ENCODE measurements around the gene MERTK. TPM values are rescaled to one million over a fixed set of nuclear protein-coding genes. Genes with fewer than 3 reads are reported as not detected.

The MERTK gene
- total RNA-seq, 1 experiment from 2014 or later, result 14.5 TPM

DNA sequence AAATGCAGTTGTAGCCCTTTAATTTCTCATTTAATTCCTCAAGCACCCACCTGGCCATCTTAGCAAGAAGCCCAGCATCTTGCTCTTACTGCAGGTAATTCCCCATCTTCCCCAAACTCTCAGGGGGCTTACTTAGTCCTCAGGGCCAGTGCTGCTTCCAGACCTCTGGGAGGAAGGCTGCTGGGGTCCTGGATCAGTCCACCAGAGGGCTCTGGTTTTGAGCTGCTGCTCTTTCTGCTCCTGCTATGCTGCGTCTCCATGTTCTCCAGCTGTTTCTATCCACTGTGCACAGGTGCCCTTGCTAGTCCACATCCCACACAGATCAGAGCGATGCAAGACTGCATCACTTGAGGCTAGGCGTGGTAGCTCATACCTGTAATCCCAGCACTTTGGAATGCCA is 122.2 kb downstream of the MERTK start:
- ChIA-PET POLR2A (interaction anchor here (0.6 kb wide), 1 partner anchor 16 kb away, joined by 5 read pairs; no protein-coding TSS in a partner anchor), CTCF (interaction anchor here (0.5 to 0.7 kb wide), 3 partner anchors 34 to 121 kb away, joined by 3 to 4 read pairs (median 3); no protein-coding TSS in a partner anchor)
- ATAC-seq, result no peak
- no peak for DNase-seq (ENCODE audit: low read depth, low spot score)
- intact Hi-C loops (cut with micrococcal nuclease; ENCODE audit: unreplicated experiment), result no loop called here
- Histone ChIP-seq H3K4me3 (ENCODE audit: low read depth in 2 of 2, low read length in 2 of 2) (no peak overlapping the region), H3K27ac (ENCODE audit: low read length) (no peak overlapping the region), H3K27me3 (ENCODE audit: control insufficient read depth, insufficient read depth, low read length) (no peaks in the 10 kb centered on the region), H3K9me3 (ENCODE audit: control insufficient read depth, insufficient read depth, low read depth, low read length) (no peaks in the 10 kb centered on the region), H3K36me3 (ENCODE audit: control insufficient read depth, insufficient read depth, low read length) (no peaks in the 10 kb centered on the region; the same call in 1 of the 2 replicates), H3K4me1 (ENCODE audit: control insufficient read depth, insufficient read depth, low read length) (no peaks in the 10 kb centered on the region)
- TF ChIP-seq, protein P1, sequence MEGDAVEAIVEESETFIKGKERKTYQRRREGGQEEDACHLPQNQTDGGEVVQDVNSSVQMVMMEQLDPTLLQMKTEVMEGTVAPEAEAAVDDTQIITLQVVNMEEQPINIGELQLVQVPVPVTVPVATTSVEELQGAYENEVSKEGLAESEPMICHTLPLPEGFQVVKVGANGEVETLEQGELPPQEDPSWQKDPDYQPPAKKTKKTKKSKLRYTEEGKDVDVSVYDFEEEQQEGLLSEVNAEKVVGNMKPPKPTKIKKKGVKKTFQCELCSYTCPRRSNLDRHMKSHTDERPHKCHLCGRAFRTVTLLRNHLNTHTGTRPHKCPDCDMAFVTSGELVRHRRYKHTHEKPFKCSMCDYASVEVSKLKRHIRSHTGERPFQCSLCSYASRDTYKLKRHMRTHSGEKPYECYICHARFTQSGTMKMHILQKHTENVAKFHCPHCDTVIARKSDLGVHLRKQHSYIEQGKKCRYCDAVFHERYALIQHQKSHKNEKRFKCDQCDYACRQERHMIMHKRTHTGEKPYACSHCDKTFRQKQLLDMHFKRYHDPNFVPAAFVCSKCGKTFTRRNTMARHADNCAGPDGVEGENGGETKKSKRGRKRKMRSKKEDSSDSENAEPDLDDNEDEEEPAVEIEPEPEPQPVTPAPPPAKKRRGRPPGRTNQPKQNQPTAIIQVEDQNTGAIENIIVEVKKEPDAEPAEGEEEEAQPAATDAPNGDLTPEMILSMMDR (IDR thresholded peaks at IDR 0.05), result no peak
- TF ChIP-seq, protein P2, sequence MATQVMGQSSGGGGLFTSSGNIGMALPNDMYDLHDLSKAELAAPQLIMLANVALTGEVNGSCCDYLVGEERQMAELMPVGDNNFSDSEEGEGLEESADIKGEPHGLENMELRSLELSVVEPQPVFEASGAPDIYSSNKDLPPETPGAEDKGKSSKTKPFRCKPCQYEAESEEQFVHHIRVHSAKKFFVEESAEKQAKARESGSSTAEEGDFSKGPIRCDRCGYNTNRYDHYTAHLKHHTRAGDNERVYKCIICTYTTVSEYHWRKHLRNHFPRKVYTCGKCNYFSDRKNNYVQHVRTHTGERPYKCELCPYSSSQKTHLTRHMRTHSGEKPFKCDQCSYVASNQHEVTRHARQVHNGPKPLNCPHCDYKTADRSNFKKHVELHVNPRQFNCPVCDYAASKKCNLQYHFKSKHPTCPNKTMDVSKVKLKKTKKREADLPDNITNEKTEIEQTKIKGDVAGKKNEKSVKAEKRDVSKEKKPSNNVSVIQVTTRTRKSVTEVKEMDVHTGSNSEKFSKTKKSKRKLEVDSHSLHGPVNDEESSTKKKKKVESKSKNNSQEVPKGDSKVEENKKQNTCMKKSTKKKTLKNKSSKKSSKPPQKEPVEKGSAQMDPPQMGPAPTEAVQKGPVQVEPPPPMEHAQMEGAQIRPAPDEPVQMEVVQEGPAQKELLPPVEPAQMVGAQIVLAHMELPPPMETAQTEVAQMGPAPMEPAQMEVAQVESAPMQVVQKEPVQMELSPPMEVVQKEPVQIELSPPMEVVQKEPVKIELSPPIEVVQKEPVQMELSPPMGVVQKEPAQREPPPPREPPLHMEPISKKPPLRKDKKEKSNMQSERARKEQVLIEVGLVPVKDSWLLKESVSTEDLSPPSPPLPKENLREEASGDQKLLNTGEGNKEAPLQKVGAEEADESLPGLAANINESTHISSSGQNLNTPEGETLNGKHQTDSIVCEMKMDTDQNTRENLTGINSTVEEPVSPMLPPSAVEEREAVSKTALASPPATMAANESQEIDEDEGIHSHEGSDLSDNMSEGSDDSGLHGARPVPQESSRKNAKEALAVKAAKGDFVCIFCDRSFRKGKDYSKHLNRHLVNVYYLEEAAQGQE (IDR thresholded peaks at IDR 0.05; ENCODE audit: insufficient read depth in 1 of 2, low read depth in 2 of 2, low read length in 1 of 2), result no peak
- TF ChIP-seq POLR2AphosphoS5 (IDR thresholded peaks at IDR 0.05; ENCODE audit: low read depth, low read length) (no peak), TCF7L2 (IDR thresholded peaks at IDR 0.05; ENCODE audit: low read depth, low read length) (no peak), SIN3A (IDR thresholded peaks at IDR 0.05; ENCODE audit: borderline replicate concordance, insufficient read depth, low read depth, low read length) (no peak)
- in situ Hi-C loops (cut with HindIII; ENCODE audit: low pct_unique_long_range_greater_than_20kb, low sequenced_read_pairs), result no loop called here
- no TSS peak for BruUV-seq (replicated peaks)

DNA sequence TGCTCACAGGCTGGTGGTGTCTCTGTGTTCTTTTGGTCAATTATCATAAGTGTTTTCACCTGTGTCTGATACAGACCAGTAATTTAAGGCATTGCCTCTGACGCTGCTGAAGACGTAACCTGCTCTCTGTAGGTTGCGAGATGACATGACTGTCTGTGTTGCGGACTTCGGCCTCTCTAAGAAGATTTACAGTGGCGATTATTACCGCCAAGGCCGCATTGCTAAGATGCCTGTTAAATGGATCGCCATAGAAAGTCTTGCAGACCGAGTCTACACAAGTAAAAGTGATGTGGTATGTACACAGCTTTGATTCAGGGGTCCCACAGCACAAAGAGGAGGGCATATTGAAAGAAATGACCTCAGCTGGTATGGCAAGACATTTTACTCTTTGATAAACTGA is 122.9 kb downstream of the MERTK start:
- BruUV-seq (replicated peaks), result no TSS peak
- in situ Hi-C loops (cut with HindIII; ENCODE audit: low pct_unique_long_range_greater_than_20kb, low sequenced_read_pairs) (no loop called here), intact Hi-C loops (cut with micrococcal nuclease; ENCODE audit: unreplicated experiment) (no loop called here)
- Histone ChIP-seq H3K9me3 (ENCODE audit: control insufficient read depth, insufficient read depth, low read depth, low read length) (no peaks in the 10 kb centered on the region), H3K27ac (ENCODE audit: low read length) (no peak overlapping the region), H3K4me3 (ENCODE audit: low read depth in 2 of 2, low read length in 2 of 2) (no peak overlapping the region), H3K4me1 (ENCODE audit: control insufficient read depth, insufficient read depth, low read length) (no peaks in the 10 kb centered on the region), H3K27me3 (ENCODE audit: control insufficient read depth, insufficient read depth, low read length) (no peaks in the 10 kb centered on the region), H3K36me3 (ENCODE audit: control insufficient read depth, insufficient read depth, low read length) (no peaks in the 10 kb centered on the region; the same call in 1 of the 2 replicates)
- ChIA-PET CTCF (interaction anchor here (0.7 kb wide), 1 partner anchor 102 kb away, joined by 3 read pairs; no protein-coding TSS in a partner anchor), POLR2A (no interaction called here)
- TF ChIP-seq TCF7L2 (IDR thresholded peaks at IDR 0.05; ENCODE audit: low read depth, low read length) (no peak), SIN3A (IDR thresholded peaks at IDR 0.05; ENCODE audit: borderline replicate concordance, insufficient read depth, low read depth, low read length) (no peak), POLR2AphosphoS5 (IDR thresholded peaks at IDR 0.05; ENCODE audit: low read depth, low read length) (no peak)
- TF ChIP-seq, protein P2 (IDR thresholded peaks at IDR 0.05; ENCODE audit: insufficient read depth in 1 of 2, low read depth in 2 of 2, low read length in 1 of 2), result no peak
- TF ChIP-seq, protein P1 (IDR thresholded peaks at IDR 0.05), result no peak
- DNase-seq (ENCODE audit: low read depth, low spot score) (no peak), ATAC-seq (no peak)
